IPS-15b (cell line): ENCODE results near the gene CUL4B.
"Not testable (repeated sequence)": the region's sequence is repeated elsewhere in the genome, so short reads cannot be mapped to it uniquely, and the experiment has no call there.

Experiments
- H3K27me3 ChIP-seq: one replicate; pipeline ENCODE4 v1.6.1; 2013; ENCODE audit warnings: low read length; ENCODE audit not compliant: control insufficient read depth, insufficient read depth
- H3K36me3 ChIP-seq: one replicate; pipeline ENCODE4 v1.6.1; 2013; ENCODE audit warnings: low read length; ENCODE audit not compliant: control insufficient read depth, insufficient read depth
- H3K4me1 ChIP-seq: one replicate; pipeline ENCODE4 v1.6.1; 2013; ENCODE audit warnings: mild to moderate bottlenecking, low read length; ENCODE audit not compliant: control insufficient read depth, insufficient read depth
- H3K4me3 ChIP-seq: one replicate; pipeline ENCODE4 v1.5.1; 2013; ENCODE audit warnings: low read depth, low read length
- H3K9ac ChIP-seq: one replicate; pipeline ENCODE4 v1.6.1; 2013; ENCODE audit warnings: low read depth, mild to moderate bottlenecking, low read length
- H3K9me3 ChIP-seq: one replicate; pipeline ENCODE4 v1.6.1; 2013; ENCODE audit warnings: mild to moderate bottlenecking, low read length; ENCODE audit not compliant: control insufficient read depth, insufficient read depth

CUL4B gene

DNA sequence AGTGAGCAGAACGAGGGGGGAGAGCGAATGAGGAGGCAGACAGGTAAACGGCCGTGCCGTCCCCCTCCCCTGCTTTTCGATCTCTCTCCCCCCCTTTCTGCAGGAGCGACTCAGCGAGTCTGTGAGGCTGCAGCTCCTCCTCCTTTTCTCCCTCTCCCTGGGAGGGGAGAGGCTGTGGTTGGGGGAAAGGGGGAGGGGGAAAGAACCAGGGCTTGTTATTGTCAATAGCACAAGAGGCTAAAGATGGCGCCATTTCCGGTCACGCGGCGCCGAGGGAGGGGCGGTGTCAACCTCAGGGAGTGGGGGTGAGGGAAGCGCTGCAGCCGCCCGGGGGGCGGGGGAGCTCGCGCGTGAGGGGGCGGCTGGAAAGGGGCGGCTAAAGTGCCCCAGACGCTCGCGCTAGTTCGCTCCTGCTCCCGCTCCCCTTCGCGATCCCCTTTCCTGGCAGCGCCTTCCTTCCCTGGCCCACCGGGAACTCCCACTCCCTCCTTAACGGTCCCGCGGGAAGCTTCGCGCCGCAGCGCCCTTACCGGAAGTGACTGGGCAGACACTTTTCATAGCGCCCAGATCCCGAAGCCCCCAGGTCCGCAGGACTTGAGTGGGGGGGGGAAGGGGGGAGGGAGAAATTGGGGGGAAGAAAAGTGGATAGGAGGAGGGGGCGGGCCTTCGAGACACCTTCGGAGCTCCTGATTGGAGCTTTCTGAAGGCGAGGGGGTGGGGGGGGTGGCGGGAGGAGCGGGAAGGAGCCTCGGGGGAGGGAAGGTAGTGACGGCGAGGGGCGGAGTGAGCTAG, at the start of gene CUL4B:
TSS of gene CUL4B (minus strand) at position 121 of the 792 bp plus-strand sequence. CDS start 324 bp downstream, outside the sequence.
- Histone ChIP-seq H3K27me3 (no peaks in the 10 kb centered on the region), H3K36me3 (no peaks in the 10 kb centered on the region), H3K9me3 (no peaks in the 10 kb centered on the region), H3K4me3 (peak within 1 kb of the TSS; percentile 76), H3K4me1 (no peaks in the 10 kb centered on the region), H3K9ac (peak within 1 kb of the TSS; percentile 73)

DNA sequence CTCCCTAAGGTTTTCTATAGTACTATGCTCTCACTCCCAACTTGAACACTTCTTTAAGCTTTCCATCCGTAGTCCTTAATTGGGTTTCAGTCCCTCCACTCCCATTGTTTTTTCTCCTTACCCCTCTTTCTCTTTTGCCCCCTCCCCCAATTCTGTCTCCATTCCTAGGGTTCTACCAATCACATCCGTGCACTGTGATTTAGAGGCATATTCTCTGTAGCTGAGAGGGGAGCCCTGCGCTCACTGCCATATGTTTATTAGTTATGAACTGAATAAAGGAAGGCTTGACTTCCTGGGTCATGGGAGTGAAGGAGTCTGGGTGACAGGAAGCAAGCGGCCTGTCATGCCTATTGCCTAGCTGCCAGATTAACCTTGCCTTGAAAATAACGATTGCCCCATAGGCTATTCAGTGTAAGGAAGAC, 43.6 kb upstream of the CUL4B start:
- Histone ChIP-seq H3K4me1 (no peaks in the 10 kb centered on the region), H3K4me3 (peak overlapping the region; percentile 73), H3K9ac (peak overlapping the region; percentile 47), H3K9me3 (peaks cover 3% of the 10 kb centered on the region), H3K36me3 (no peaks in the 10 kb centered on the region), H3K27me3 (no peaks in the 10 kb centered on the region)

DNA sequence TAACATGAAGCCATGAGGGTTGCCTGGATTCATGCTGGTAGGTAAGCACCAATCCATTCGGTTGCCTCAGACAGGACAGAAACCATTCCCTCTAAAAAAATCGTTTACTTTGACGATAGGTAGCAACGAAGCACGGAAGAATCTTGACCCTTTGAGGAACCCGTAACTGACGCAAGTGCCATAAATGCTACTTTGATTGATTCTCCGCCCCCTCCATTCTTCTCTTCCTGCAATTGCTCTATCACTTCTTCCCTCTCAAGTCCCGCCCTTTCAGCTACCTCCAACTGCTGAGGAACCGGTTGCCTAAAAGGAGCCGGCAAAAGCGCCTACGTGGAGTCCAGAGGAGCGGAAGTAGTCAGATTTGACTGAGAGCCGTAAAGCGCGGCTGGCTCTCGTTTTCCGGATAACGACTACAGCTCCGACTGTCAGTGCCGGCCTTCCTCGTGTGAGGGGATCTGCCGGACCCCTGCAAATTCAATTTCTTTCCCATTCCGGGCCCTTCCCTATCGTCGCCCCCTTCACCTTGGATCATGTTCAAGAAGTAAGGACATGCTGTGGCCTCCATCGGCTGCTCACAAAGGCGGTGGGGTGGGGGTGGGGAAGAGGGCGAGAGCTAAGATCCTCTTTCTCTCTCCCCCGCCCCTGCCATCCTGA, 43.1 kb upstream of the CUL4B start, which contains the start of gene MCTS1:
TSS of gene MCTS1 (plus strand) at position 395 of the 654 bp plus-strand sequence. CDS start at position 531, 136 bp downstream.
- no peaks in the 10 kb centered on the region for H3K36me3 ChIP-seq
- H3K4me1 ChIP-seq: no peaks in the 10 kb centered on the region
- H3K9me3 ChIP-seq: peaks cover 3% of the 10 kb centered on the region
- H3K9ac ChIP-seq: peak within 1 kb of the TSS; percentile 47
- H3K27me3 ChIP-seq: no peaks in the 10 kb centered on the region
- peak within 1 kb of the TSS; percentile 73 for H3K4me3 ChIP-seq

GRCh38 chrX:120585702-120586101, 24.9 kb upstream of the CUL4B start:
- Histone ChIP-seq H3K4me3 (no peak overlapping the region), H3K27me3 (no peaks in the 10 kb centered on the region), H3K9me3 (no peaks in the 10 kb centered on the region), H3K9ac (no peak overlapping the region), H3K4me1 (no peaks in the 10 kb centered on the region), H3K36me3 (no peaks in the 10 kb centered on the region)

GRCh38 chrX:120575379-120576114, 14.8 kb upstream of the CUL4B start:
- H3K4me3 ChIP-seq: no peak overlapping the region
- H3K4me1 ChIP-seq: no peaks in the 10 kb centered on the region
- no peak overlapping the region for H3K9ac ChIP-seq
- H3K27me3 ChIP-seq: no peaks in the 10 kb centered on the region
- no peaks in the 10 kb centered on the region for H3K36me3 ChIP-seq
- peaks cover 2% of the 10 kb centered on the region for H3K9me3 ChIP-seq

GRCh38 chrX:120573806-120574205, 13.0 kb upstream of the CUL4B start:
- not testable (repeated sequence) for H3K36me3 ChIP-seq, H3K9ac ChIP-seq, H3K4me3 ChIP-seq, H3K27me3 ChIP-seq, H3K9me3 ChIP-seq, H3K4me1 ChIP-seq

DNA sequence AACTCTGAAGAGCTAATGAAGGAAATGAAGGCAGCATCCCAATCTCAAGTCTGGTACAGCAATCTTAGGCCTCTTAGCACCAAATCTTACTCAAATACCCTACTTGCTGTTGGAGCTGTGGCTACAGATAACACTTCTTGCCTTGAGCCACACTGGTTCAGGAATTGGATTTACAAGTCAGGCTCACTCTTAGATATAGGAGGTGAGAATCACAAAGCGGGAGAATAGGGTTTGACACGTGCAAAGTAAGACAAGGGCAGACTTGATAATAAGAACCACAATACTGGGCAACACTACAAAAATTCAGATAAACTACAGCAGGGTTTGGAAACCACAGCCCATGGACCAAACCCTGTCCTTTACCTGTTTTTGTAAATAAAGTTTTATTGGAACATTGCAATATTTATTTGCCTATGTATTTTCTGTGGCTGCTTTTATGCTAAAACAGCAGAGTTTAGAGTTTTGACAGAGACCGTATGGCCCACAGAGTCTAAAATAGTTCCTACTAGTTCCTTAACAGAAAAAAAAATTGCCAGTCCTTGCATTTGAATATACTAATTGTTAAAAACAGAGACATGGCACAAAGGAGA, 9.3 kb upstream of the CUL4B start:
- no peak overlapping the region for H3K4me3 ChIP-seq
- no peaks in the 10 kb centered on the region for H3K27me3 ChIP-seq
- no peaks in the 10 kb centered on the region for H3K36me3 ChIP-seq
- H3K4me1 ChIP-seq: no peaks in the 10 kb centered on the region
- no peak overlapping the region for H3K9ac ChIP-seq
- no peaks in the 10 kb centered on the region for H3K9me3 ChIP-seq

DNA sequence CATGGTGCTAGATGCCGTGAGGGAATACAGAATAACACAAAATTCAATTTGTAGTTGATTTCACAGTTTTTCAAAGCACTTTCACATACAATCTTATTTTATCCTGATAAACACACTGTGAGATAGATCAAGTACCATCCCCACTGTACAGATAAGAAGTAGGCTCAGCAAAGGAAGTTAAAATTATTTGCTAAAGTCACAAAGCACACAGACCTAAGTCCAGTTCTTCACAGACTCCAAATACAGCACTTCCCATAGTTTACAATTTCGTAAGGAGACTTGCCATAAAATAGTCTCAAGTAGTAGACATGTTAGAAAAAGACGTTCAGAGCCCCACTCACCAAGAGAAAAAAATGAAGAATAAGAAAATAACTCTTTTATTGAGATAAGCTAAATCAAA, 7.8 kb upstream of the CUL4B start:
- Histone ChIP-seq H3K36me3 (no peaks in the 10 kb centered on the region), H3K27me3 (no peaks in the 10 kb centered on the region), H3K4me3 (no peak overlapping the region)

DNA sequence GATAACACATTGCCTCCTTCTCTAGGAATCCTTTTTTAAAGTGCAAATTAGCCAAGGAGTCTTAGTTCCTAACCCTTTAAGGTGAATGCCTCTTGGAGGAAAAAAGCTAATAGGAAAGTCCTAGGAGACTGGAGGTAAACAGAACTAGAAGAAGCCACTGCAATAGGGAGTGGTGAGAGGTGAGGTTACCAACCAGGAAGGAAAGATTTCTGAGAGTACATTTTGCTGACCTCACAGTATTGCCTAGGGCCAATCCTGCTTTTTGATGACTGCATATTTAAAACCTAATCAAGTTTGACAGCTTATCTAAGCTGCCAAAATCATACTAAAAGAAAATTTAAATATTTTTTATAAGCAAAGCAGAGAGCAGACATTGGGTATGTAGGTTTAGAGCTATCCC, 7.3 kb upstream of the CUL4B start:
- Histone ChIP-seq H3K36me3 (no peaks in the 10 kb centered on the region), H3K4me3 (no peak overlapping the region), H3K27me3 (no peaks in the 10 kb centered on the region), H3K4me1 (no peaks in the 10 kb centered on the region), H3K9me3 (no peaks in the 10 kb centered on the region), H3K9ac (no peak overlapping the region)

More for the DNA sequence above, 7.8 kb upstream of the CUL4B start:
- H3K9me3 ChIP-seq: no peaks in the 10 kb centered on the region
- H3K4me1 ChIP-seq: no peaks in the 10 kb centered on the region
- no peak overlapping the region for H3K9ac ChIP-seq

GRCh38 chrX:120566817-120567216, 6.1 kb upstream of the CUL4B start:
- no peaks in the 10 kb centered on the region for H3K4me1 ChIP-seq
- H3K27me3 ChIP-seq: no peaks in the 10 kb centered on the region
- H3K4me3 ChIP-seq: no peak overlapping the region
- no peaks in the 10 kb centered on the region for H3K36me3 ChIP-seq
- no peak overlapping the region for H3K9ac ChIP-seq
- H3K9me3 ChIP-seq: no peaks in the 10 kb centered on the region

DNA sequence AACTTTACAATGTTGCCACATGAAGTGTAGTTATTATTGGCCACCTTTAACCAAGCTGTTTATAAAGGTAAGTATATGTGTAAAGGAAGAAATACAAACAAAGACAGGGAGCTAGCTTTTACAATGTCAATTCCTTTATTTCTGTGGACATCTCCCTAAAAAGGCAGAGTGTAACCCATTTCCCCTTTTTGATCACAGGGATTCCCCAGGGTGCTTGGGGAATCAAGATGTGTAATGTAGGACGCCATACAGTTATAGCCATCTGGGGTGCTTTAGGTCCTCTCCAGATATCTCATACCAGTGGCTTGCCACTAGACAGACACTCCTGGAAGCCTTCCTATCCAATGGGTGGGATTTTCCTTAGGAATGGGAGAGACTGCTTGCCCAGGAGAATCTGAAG, 4.2 kb upstream of the CUL4B start:
- H3K9ac ChIP-seq: no peak overlapping the region
- no peaks in the 10 kb centered on the region for H3K27me3 ChIP-seq
- H3K4me3 ChIP-seq: no peak overlapping the region
- no peaks in the 10 kb centered on the region for H3K36me3 ChIP-seq
- H3K9me3 ChIP-seq: no peaks in the 10 kb centered on the region
- H3K4me1 ChIP-seq: no peaks in the 10 kb centered on the region
